Naive thymus-derived CD4-positive, alpha-beta T cell (primary cell): ENCODE results near the gene TLX2. TPM values are rescaled to one million over a fixed set of nuclear protein-coding genes. Genes with fewer than 3 reads are reported as not detected.
"Not testable (repeated sequence)": the region's sequence is repeated elsewhere in the genome, so short reads cannot be mapped to it uniquely, and the experiment has no call there.

ENCODE experiments used
- ATAC-seq: fragments of 150-1000 bp; cut with Tn5 transposase; 2 replicates; pipeline ENCODE4 v1.10.0; 2021; ENCODE audit warnings: mild to moderate bottlenecking, moderate library complexity
- CTCF ChIA-PET: fragments of 350-600 bp; sonication (Branson Sonifier 250); formaldehyde crosslinking; loops from one replicate; lab custom pipeline; 2021; ENCODE audit warnings: antibody characterized with exemption; lab: Charles Lee
- POLR2A ChIA-PET: fragments of 350-600 bp; sonication (Branson Sonifier 250); formaldehyde crosslinking; loops from one replicate; lab custom pipeline; 2021; ENCODE audit warnings: antibody characterized with exemption, inconsistent platforms; lab: Charles Lee
- DNase-seq, 9 donors: peaks; one replicate each; pipeline versions ENCODE4 v3.0.0 to v3.0.0-alpha.2; 2020 to 2022; ENCODE audit warnings: mixed read lengths in 1 of 9
- H3K27ac ChIP-seq: one replicate; pipeline ENCODE4 v1.7.0; 2013; ENCODE audit warnings: mild to moderate bottlenecking, low read depth, low read length, moderate library complexity
- H3K27me3 ChIP-seq, 2 donors: one replicate each; pipeline ENCODE4 v1.7.0; 2013; ENCODE audit warnings: low read length in 2 of 2, mild to moderate bottlenecking in 2 of 2, moderate library complexity in 2 of 2; ENCODE audit not compliant: control insufficient read depth in 2 of 2, insufficient read depth in 2 of 2
- H3K36me3 ChIP-seq, 3 experiments: 1 replicate in 2 of 3; 2 replicates in 1 of 3; pipeline ENCODE4 v1.7.0; 2013; ENCODE audit warnings: low read length in 3 of 3, mild to moderate bottlenecking in 3 of 3, moderate library complexity in 1 of 3; ENCODE audit not compliant: insufficient read depth in 3 of 3, control insufficient read depth in 2 of 3
- H3K4me1 ChIP-seq, 2 donors: one replicate each; pipeline ENCODE4 v1.7.0; 2013; ENCODE audit warnings: low read length in 2 of 2, mild to moderate bottlenecking in 2 of 2, moderate library complexity in 1 of 2; ENCODE audit not compliant: control insufficient read depth in 2 of 2, insufficient read depth in 2 of 2
- H3K4me3 ChIP-seq: 2 replicates; pipeline ENCODE4 v1.7.0; 2013; ENCODE audit warnings: mild to moderate bottlenecking, low read length
- H3K9me3 ChIP-seq, 3 experiments: 1 replicate in 2 of 3; 2 replicates in 1 of 3; pipeline ENCODE4 v1.7.0; 2013; ENCODE audit warnings: low read length in 3 of 3; ENCODE audit not compliant: control insufficient read depth in 2 of 3
- H3K27ac Mint-ChIP-seq, 9 donors: one replicate each; pipeline ENCODE4 v1.8.0; 2020 to 2022; ENCODE audit warnings: mixed read lengths in 9 of 9, mild to moderate bottlenecking in 8 of 9, moderate library complexity in 5 of 9, inconsistent platforms in 2 of 9
- H3K27me3 Mint-ChIP-seq, 5 donors: one replicate each; pipeline ENCODE4 v1.8.0; 2021 to 2022; ENCODE audit warnings: mixed read lengths in 5 of 5, mild to moderate bottlenecking in 1 of 5
- H3K36me3 Mint-ChIP-seq, 5 donors: one replicate each; pipeline ENCODE4 v1.8.0; 2020 to 2022; ENCODE audit warnings: mixed read lengths in 5 of 5, mild to moderate bottlenecking in 3 of 5, inconsistent platforms in 1 of 5
- H3K4me1 Mint-ChIP-seq, 7 donors: one replicate each; pipeline ENCODE4 v1.8.0; 2020 to 2022; ENCODE audit warnings: mixed read lengths in 7 of 7, mild to moderate bottlenecking in 3 of 7, inconsistent platforms in 1 of 7
- H3K4me3 Mint-ChIP-seq, 10 donors: one replicate each; pipeline ENCODE4 v1.8.0; 2020 to 2022; ENCODE audit warnings: mild to moderate bottlenecking in 10 of 10, mixed read lengths in 10 of 10, moderate library complexity in 6 of 10, inconsistent platforms in 2 of 10
- H3K9me3 Mint-ChIP-seq, 11 donors: one replicate each; pipeline ENCODE4 v1.8.0; 2020 to 2022; ENCODE audit warnings: mixed read lengths in 11 of 11, mild to moderate bottlenecking in 4 of 11, inconsistent platforms in 1 of 11, moderate library complexity in 1 of 11
- intact Hi-C, 2 donors: fragments of 100-400 bp; cut with micrococcal nuclease; formaldehyde crosslinking; loops; one replicate each; pipeline ENCODE4 v1.15.1; 2023
- polyA plus RNA-seq, 2 donors: library from polyadenylated mRNA; unstranded; fragments of 300-500 nt; fragmentation: Illumina TruSeq; gene quantifications; one replicate each; pipeline ENCODE4 v1.2.3, GENCODE V29; 2021
- total RNA-seq, 6 experiments: library from RNA in 5 of 6; stranded (reverse) in 5 of 6; gene quantifications; 1 replicate in 5 of 6; 2 replicates in 1 of 6; pipeline ENCODE4 v1.2.3 and lab custom pipeline; 2021 to 2026

Gene TLX2
- total and polyA plus RNA-seq, 7 experiments from 2014 or later, result 0.34 to 0.66 TPM; not detected in 5

DNA sequence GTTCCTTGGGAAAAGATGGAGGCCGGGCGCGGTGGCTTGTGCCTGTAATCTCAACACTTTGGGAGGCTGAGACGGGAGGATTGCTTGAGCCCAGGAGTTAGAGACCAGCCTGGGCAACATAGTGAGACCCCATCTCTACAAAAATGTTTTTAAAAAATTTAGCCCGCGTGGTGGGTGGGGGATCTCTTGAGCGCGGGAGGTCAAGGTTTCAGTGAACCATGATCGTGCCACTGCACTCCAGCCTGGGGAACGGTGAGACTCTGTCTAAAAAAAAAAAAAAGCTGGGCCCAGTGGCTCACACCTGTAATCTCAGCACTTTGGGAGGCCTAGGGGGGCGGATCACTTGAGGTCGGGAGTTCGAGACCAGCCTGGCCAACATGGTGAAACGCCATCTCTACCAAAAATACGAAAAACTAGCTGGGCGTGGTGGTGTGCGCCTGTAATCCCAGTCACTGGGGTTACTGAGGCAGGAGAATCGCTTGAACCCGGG lies 30.5 kb upstream of the TLX2 start:
- not testable (repeated sequence) for H3K27me3 Mint-ChIP-seq, DNase-seq, H3K27ac ChIP-seq, H3K27me3 ChIP-seq, H3K9me3 Mint-ChIP-seq, H3K9me3 ChIP-seq, ATAC-seq
- Histone ChIP-seq H3K4me1 (peaks cover 22 to 26% of the 10 kb centered on the region in 2 donors), H3K36me3 (peaks cover 0 to 41% (median 0%) of the 10 kb centered on the region in 3 experiments), H3K4me3 (peak overlapping the region; percentile 99)
- peak overlapping the region; percentile 91 to 100 (median 98) for H3K4me3 Mint-ChIP-seq
- peak overlapping the region; percentile 93 to 100 (median 99) for H3K27ac Mint-ChIP-seq
- ChIA-PET CTCF (interaction anchor here (0.7 to 6.2 kb wide), 10 partner anchors 20 to 104 kb away, joined by 3 to 59 read pairs (median 9); partner anchors contain the start of genes AUP1, HTRA2, INO80B and WBP1), POLR2A (interaction anchor here (0.8 to 6.9 kb wide), 16 partner anchors 8 to 704 kb away, joined by 3 to 197 read pairs (median 6); partner anchors contain the start of genes AUP1, C2orf81, HTRA2 and INO80B)
- H3K36me3 Mint-ChIP-seq, result peaks cover 4 to 22% (median 12%) of the 10 kb centered on the region in 5 donors
- intact Hi-C loops, result loop anchor here (1.0 to 10.0 kb wide), 18 partner anchors 11 to 1249 kb away; partner anchors contain the start of genes AUP1 (in 2 of the 2), C2orf81 (in 2 of the 2), HTRA2 (in 2 of the 2) and MRPL53 (in 2 of the 2)
- H3K4me1 Mint-ChIP-seq, result peaks cover 21 to 59% (median 41%) of the 10 kb centered on the region in 7 donors

DNA sequence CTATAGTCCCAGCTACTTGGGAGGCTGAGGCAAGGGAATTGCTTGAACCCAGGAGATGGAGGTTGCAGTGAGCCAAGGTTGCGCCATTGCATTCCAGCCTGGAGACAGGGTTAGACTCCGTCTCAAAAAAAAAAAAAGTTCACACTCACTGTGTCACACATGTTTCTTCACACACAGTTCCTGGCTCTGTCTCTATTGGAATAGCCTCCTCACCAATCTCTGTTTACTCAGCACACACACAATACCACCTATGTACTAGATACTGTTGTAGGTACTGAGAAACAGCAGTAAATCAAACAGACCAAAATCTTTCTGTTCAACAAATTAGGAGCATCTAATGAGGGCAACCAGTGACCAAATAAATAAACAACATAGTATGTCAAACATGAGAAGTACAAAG lies 28.1 kb upstream of the TLX2 start:
- no peaks in the 10 kb centered on the region for H3K9me3 ChIP-seq
- intact Hi-C loops, result loop anchor here in 1 of 2 donors (10.0 kb wide), 1 partner anchor 1251 kb away; the partner anchor contains the start of genes CCT7 and PRADC1
- POLR2A ChIA-PET, result no interaction called here

DNA sequence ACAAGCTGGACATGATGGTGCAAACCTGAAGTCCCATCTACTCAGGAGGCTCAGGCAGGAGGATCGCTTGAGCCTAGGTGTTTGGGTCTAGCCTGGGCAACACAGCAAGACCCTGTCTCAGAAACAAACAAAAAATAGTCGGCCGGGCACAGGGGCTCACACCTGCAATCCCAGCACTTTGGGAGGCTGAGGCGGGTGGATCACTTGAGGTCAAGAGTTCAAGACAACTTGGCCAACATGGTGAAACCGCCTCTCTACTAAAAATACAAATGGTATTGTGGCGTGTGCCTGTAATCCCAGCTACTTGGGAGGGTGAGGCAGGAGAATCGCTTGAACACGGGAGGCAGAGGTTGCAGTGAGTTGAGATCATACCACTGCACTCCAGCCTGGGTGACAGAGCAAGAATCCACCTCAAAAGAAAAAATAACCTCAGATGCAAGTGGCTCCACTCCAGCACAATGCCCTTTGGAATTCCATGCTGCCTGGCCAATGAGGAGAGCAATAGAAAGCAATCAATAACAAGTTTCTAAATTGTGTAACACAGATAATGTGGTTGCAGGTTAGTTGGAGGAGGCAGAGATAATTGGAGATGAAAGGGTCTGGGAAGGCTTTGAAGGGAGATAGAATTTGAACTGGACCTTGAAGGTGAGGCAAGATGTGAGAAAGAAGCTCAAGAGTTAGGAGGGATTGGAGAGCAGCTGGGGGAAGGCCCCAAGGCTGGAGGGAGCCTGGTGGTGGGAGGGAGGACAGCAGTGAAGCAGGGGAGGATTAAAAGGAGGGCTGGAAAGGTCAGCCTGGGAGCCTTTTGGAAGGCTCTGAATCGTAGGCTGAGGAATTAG lies 25.4 kb upstream of the TLX2 start:
- peaks cover 3 to 18% (median 10%) of the 10 kb centered on the region in 7 donors for H3K4me1 Mint-ChIP-seq
- POLR2A ChIA-PET, result interaction anchor here (0.5 to 1.0 kb wide), 3 partner anchors 16 to 665 kb away, joined by 3 to 5 read pairs (median 4); partner anchors contain the start of genes MRPL53 and WBP1
- CTCF ChIA-PET, result interaction anchor here (1.3 kb wide), 1 partner anchor 99 kb away, joined by 4 read pairs; no protein-coding TSS in a partner anchor
- peaks cover 17 to 51% (median 27%) of the 10 kb centered on the region in 5 donors for H3K36me3 Mint-ChIP-seq
- ATAC-seq (no peak), DNase-seq (no peak)
- H3K4me3 Mint-ChIP-seq, result no peak overlapping the region
- Histone ChIP-seq H3K27ac (no peak overlapping the region), H3K9me3 (no peaks in the 10 kb centered on the region), H3K4me3 (no peak overlapping the region), H3K36me3 (peaks cover 5 to 65% (median 8%) of the 10 kb centered on the region in 3 experiments), H3K4me1 (peaks cover 0 to 3% of the 10 kb centered on the region in 2 donors), H3K27me3 (no peaks in the 10 kb centered on the region)
- intact Hi-C loops, result loop anchor here in 1 of 2 donors (10.0 kb wide), 1 partner anchor 1254 kb away; the partner anchor contains the start of genes CCT7 and PRADC1
- H3K27me3 Mint-ChIP-seq, result no peaks in the 10 kb centered on the region
- H3K27ac Mint-ChIP-seq, result no peak overlapping the region
- H3K9me3 Mint-ChIP-seq, result peaks cover 0 to 2% (median 0%) of the 10 kb centered on the region in 11 donors

More for the DNA sequence above, 28.1 kb upstream of the TLX2 start:
- ATAC-seq, result no peak
- Mint-ChIP-seq H3K4me3 (peak overlapping the region in 1 of 10 donors; percentile 28), H3K27ac (no peak overlapping the region), H3K27me3 (no peaks in the 10 kb centered on the region), H3K36me3 (peaks cover 13 to 30% (median 24%) of the 10 kb centered on the region in 5 donors), H3K9me3 (peaks cover 0 to 2% (median 0%) of the 10 kb centered on the region in 11 donors), H3K4me1 (peaks cover 15 to 40% (median 25%) of the 10 kb centered on the region in 7 donors)
- no peak overlapping the region for H3K4me3 ChIP-seq
- peaks cover 5 to 50% (median 8%) of the 10 kb centered on the region in 3 experiments for H3K36me3 ChIP-seq
- H3K27me3 ChIP-seq, result no peaks in the 10 kb centered on the region
- CTCF ChIA-PET, result interaction anchor here (0.6 kb wide), 1 partner anchor 103 kb away, joined by 3 read pairs; no protein-coding TSS in a partner anchor
- DNase-seq, result no peak
- H3K4me1 ChIP-seq, result peaks cover 16 to 19% of the 10 kb centered on the region in 2 donors
- H3K27ac ChIP-seq, result no peak overlapping the region

DNA sequence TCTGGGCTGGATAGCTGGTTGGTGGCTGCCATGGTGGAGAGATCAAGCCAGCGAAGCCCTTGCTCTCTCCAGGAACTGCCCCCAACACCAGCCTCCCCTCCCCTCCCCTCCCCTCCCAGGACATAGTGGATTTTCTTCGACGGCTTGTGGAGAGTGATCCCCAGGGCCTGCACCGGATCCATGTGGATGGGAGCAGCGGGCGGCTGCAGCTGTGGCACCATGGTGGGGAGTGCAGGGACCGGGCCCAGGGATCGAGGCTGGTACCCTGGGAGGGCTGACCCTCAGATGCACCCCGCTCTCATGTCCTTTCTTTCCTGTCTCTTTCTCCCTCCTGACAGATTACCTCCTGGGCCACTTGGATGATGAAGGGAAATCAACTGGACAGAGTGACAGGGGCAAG lies 24.3 kb upstream of the TLX2 start:
- no peak for ATAC-seq

DNA sequence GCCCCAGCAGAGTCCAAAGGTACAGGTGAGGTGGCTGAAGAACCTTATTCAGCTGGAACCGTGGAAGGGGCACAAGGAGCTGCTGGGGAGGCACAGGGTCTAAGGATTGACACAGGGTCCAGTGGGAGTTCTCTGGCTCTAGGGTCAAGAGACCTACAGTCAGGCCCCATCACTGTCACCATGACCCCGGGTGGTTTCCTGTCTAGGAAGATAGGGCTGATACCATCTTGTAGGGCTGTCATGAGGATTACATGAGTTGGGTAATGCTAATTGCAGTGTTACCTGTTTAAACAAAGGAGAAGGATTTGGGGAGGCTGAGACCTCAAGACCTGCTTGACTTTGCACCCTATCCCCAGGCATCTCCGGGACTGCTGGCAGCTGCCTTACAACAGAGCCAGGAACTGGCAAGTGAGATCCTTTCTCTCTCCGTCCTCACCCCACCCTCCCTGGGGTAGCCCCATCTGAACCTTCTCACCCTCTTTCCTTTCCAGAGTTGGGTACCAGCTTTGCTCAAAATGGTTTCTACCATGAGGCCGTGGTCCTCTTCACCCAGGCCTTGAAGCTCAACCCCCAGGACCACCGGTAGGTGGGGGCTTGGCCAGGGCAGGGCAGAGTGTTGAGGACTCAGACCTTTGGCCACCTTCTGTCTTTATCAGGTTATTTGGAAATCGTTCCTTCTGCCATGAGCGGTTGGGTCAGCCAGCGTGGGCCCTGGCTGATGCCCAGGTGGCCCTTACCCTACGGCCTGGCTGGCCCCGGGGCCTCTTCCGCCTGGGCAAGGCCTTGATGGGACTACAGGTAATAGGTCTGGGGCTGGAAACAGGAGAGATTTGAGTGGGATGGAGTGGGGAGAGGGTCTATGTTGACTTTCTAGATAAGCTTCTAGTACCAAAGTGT lies 22.4 kb upstream of the TLX2 start:
- Histone ChIP-seq H3K27me3 (no peaks in the 10 kb centered on the region), H3K4me3 (no peak overlapping the region), H3K27ac (no peak overlapping the region), H3K9me3 (no peaks in the 10 kb centered on the region), H3K36me3 (peaks cover 5 to 68% (median 8%) of the 10 kb centered on the region in 3 experiments), H3K4me1 (no peaks in the 10 kb centered on the region)
- peaks cover 0 to 10% (median 1%) of the 10 kb centered on the region in 7 donors for H3K4me1 Mint-ChIP-seq
- H3K27me3 Mint-ChIP-seq, result no peaks in the 10 kb centered on the region
- peaks cover 0 to 2% (median 0%) of the 10 kb centered on the region in 11 donors for H3K9me3 Mint-ChIP-seq
- no peak overlapping the region for H3K4me3 Mint-ChIP-seq
- intact Hi-C loops, result no loop called here
- no peak for DNase-seq
- peaks cover 14 to 53% (median 20%) of the 10 kb centered on the region in 5 donors for H3K36me3 Mint-ChIP-seq
- ChIA-PET CTCF (interaction anchor here (1.8 kb wide), 1 partner anchor 10 kb away, joined by 5 read pairs; the partner anchor contains the start of gene CCDC142), POLR2A (interaction anchor here (0.7 to 0.9 kb wide), 2 partner anchors 9 to 17 kb away, joined by 3 to 5 read pairs; partner anchors contain the start of genes CCDC142 and TTC31)
- no peak for ATAC-seq
- H3K27ac Mint-ChIP-seq, result no peak overlapping the region

More for the DNA sequence above, 24.3 kb upstream of the TLX2 start:
- Mint-ChIP-seq H3K27me3 (no peaks in the 10 kb centered on the region), H3K4me1 (peaks cover 3 to 13% (median 10%) of the 10 kb centered on the region in 7 donors), H3K9me3 (peaks cover 0 to 2% (median 0%) of the 10 kb centered on the region in 11 donors), H3K27ac (no peak overlapping the region), H3K4me3 (no peak overlapping the region), H3K36me3 (peaks cover 18 to 56% (median 27%) of the 10 kb centered on the region in 5 donors)
- ChIA-PET CTCF (no interaction called here), POLR2A (interaction anchor here (1.0 kb wide), 1 partner anchor 17 kb away, joined by 3 read pairs; the partner anchor contains the start of gene MRPL53)
- no peak overlapping the region for H3K27ac ChIP-seq
- DNase-seq, result no peak
- no peaks in the 10 kb centered on the region for H3K4me1 ChIP-seq
- H3K9me3 ChIP-seq, result no peaks in the 10 kb centered on the region
- H3K4me3 ChIP-seq, result no peak overlapping the region
- intact Hi-C loops, result loop anchor here in 1 of 2 donors (10.0 kb wide), 1 partner anchor 1255 kb away; the partner anchor contains the start of genes CCT7 and PRADC1
- H3K27me3 ChIP-seq, result no peaks in the 10 kb centered on the region
- H3K36me3 ChIP-seq, result peaks cover 5 to 71% (median 8%) of the 10 kb centered on the region in 3 experiments
